HG02610 (cell line): Measurements from ENCODE around the gene LHX5.
"Not testable (repeated sequence)": the region's sequence is repeated elsewhere in the genome, so short reads cannot be mapped to it uniquely, and the experiment has no call there.

Source experiments
- ATAC-seq: cut with Tn5 transposase; IDR thresholded peaks from one replicate; pipeline ENCODE4 v1.9.1; 2021; ENCODE audit warnings: mild to moderate bottlenecking, moderate library complexity; ENCODE audit not compliant: unreplicated experiment

The LHX5 gene

DNA sequence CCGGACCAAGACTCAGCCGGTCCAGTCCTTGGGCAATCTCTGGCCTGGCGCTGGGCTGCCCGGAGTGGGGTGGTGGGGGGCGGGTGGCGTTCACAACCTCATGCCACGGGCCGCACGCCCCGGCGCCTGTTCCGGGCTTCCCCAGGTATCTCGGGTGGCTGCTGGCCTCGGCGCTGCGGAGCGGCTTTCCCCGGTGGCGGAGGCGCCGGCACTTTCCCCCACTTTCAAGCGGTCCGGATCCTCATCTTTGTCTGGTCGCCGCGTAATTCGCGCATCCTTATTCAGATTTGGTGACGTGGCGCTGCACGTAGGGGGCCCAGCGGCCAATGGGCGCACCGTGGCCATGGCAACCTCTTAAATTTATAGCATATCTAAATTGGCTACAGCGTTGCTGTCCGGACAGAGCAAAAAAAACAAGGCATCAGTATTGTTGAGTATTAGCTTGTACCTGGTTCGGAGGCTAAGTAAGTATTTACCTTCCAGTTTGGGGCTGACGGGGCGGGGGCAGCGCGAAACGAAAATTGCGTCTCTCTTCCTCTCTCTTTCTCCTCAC lies at the start of gene LHX5:
Gene LHX5 (minus strand): TSS at position 253 of the 553 bp plus-strand sequence. CDS start 373 bp downstream, outside the sequence.
- no peak for ATAC-seq

- ATAC-seq = no peak
Observed at GRCh38 chr12:113519464-113520307, 48.0 kb upstream of the LHX5 start.

DNA sequence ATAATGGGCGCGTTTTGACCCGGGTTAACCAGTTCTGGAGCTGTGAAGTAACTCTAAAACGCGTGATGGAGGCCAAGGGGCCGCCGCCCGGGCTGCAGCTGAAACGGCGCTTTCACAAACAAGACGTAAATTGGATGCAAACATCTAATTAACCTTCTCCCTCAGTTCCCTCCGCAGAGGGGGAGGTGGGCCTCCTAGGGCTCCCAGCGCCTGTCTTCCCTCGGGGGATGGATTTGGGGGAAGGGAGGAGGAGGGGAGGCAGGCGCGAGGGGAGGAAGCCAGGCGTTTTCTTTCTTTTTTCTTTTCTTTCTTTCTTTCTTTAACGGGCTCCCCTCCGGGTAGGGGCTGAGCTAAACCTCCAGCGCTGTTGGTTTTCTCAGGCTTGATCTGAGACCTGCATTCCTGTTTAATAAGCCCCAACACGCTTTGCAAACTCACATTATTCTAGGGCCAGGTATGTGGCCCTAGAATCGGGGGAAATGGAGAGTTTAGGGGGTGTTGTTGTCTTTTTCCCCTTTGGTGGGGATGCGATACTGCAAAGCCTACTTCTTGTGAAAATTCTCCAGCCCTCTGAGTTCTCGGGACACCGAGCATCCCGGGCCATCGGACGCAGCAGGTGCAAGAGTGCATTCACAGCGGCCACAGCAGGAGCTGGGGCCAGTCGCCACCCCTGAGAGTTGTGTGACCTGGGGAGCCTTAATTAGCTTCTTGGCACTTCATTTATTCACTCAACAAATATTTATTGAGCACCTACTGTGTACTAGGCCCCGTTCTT lies 43.6 kb upstream of the LHX5 start:
- no peak for ATAC-seq

DNA sequence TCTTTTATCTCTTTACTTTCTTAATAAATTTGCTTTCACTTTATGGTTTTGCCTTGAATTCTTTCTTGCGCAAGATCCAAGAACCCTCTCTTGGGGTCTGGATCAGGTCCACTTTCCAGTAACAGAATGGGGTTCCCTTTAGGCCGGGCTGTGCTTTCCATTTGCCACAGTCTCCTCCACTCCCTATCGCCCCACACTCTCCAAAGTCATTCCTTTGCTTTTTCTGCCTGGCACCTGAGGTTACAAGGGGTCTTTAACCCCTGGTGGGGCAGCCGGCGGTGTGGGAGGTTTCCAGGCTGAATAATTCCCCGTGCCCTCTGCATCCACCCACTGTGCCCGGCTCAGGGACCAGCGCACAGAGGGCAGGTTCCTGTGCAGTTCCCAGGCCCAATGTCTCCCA lies 42.9 kb upstream of the LHX5 start:
- ATAC-seq = no peak

DNA sequence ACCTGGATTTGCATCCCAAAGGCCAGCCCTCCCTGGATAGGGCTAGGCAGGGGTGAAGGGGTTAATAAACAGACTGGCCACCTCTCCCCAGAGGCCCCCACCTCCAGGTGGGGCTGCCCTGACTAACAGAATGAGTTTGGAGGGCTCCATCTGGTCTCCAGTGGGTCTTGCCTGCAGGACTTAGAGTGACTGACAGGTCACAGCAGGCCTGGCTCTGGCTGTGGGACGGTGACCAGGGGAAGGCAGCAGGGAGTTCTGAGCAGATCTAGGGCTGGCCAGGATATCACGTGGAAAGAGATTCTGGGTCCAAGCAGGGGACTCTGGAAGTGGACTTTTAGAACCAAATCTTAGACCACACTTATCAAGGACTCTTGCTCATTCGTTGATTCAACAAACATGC lies 40.9 kb upstream of the LHX5 start:
- ATAC-seq = no peak

GRCh38 chr12:113506867-113507266 lies 35.2 kb upstream of the LHX5 start:
- no peak for ATAC-seq

- ATAC-seq = no peak
Observed at GRCh38 chr12:113505941-113506340, 34.3 kb upstream of the LHX5 start.

- no peak for ATAC-seq
Observed at GRCh38 chr12:113504917-113505316, 33.2 kb upstream of the LHX5 start.

DNA sequence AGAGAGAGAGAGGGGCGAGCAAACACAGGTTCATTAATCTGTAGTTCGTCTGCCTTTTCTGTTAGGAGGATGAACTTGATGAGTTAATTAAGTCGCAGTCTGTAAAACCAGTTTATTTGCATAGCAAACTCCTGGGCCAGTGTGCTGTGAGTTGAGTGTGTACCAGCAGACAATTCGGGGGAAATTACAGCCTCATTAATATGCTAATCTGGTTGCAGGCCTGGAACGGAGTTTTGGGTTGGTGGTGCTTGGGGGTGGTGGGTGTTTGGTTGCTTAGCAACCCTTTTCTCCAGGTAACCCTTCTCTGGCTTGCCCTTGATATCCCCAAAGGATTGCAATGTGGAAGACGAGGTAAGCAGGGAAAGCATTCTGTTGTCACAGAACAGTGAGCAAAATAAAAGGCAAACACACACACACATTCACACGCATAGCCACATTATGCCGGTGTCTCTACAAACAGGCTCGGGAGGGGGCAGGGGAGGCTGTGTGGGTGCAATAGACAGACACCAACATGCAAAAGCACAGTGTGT lies 29.2 kb upstream of the LHX5 start:
- ATAC-seq = no peak

GRCh38 chr12:113500306-113500675 lies 28.6 kb upstream of the LHX5 start:
- ATAC-seq = no peak

GRCh38 chr12:113498490-113498889 lies 26.8 kb upstream of the LHX5 start:
- ATAC-seq = no peak

DNA sequence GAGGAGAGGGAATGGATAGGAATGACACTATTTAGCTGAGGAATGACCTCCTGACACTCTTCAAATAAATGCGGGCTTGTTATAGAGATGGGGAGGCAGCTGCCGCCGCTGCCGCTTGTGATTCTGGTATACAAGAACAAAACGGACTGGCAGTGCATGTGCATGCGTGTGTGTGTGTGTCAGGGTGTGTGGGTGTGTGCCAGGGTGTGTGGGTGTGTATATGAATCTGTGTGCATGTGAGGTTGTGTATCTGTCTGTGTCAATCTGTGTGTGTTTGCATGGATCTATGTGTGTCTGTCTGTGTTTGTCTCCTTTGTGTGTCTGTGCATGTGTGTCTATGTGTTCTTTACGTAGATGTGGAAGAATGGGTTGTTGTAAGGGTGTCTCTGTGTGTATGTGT lies 26.0 kb upstream of the LHX5 start:
- ATAC-seq = no peak

DNA sequence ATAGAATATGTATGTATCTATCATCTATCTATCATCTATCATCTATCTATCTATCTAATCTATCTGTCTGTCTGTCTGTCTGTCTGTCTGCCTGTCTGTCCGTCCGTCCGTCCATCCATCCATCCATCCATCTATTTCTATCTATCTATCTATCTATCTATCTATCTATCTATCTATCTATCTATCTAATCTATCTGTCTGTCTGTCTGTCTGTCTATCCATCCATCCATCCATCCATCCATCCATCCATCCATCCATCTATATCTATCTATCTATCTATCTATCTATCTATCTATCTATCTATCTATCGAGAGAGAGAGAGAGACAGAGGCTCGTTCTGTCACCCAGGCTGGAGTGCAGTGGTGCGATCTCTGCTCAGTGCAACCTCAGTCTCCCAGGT lies 24.3 kb upstream of the LHX5 start:
- not testable (repeated sequence) for ATAC-seq

DNA sequence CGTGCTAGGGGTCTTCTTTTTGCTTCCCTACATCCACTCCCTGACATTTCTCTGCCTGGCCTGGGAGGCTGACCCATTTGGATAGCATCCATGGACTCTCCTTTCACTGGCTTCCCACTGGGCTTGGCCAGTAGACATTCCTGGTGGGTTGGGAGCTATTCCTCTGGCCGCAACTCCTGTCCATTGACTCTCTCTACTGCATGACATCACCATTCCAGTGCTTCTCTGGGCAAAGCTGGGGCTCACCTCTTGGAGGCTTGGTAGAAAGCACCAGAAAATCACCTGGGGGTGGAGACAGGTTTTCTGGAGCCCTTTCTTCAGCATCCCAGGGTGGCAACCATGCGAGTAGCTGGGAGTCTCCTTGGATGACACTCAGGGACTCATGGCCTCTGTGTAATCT lies 16.7 kb upstream of the LHX5 start:
- ATAC-seq = no peak

GRCh38 chr12:113486722-113487121 lies 15.1 kb upstream of the LHX5 start:
- no peak for ATAC-seq

DNA sequence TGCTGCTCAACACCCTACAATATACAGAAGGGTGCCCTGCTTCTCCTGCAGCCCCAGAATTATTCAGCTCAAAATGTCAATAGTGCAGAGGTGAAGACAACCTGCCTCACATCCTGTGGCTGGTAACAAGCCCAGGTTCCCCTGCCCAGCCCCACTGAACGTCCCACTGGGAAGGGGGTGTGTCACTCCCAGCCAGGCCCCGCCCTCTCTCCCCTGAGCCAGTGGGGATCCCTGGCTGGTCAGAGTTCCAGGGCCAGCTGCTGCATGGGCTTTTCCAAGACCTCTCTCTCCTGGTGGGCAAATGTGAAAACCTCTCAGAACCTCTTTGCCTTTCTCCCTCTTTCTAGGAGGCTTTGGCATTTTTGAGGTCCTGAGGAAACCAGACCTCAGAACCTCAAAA lies 13.7 kb upstream of the LHX5 start:
- ATAC-seq = no peak

- no peak for ATAC-seq
Observed at GRCh38 chr12:113482334-113482733, 10.7 kb upstream of the LHX5 start.

DNA sequence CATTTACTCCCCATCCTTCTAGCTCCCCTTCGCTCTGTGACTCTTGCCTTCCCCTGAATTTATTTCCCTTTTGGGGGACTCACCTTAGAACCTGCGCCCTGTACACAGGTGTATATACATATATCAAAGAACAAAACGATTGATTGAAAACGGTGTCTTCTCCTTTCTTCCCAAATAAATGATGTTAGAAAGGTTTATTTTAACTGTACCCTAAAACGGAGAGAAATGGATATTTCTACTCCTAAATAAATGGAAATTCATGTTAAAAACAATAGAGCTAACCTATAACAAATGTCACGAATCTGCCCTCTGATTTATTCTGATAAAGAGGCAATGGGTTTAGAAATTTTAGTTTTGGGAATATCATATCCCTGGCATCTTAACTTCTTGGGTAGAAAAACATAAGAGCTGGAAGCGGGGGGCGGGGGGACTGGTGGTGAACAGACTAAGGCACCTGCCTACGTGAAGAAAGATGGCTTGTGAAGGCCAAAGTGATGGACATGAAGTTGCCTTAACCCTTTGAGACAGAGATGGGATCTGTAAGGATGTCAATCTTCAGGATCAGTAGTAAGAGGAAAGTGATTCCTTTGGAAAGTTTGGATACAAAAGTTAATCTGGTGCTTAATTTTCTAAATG lies 8.8 kb upstream of the LHX5 start:
- ATAC-seq = no peak

DNA sequence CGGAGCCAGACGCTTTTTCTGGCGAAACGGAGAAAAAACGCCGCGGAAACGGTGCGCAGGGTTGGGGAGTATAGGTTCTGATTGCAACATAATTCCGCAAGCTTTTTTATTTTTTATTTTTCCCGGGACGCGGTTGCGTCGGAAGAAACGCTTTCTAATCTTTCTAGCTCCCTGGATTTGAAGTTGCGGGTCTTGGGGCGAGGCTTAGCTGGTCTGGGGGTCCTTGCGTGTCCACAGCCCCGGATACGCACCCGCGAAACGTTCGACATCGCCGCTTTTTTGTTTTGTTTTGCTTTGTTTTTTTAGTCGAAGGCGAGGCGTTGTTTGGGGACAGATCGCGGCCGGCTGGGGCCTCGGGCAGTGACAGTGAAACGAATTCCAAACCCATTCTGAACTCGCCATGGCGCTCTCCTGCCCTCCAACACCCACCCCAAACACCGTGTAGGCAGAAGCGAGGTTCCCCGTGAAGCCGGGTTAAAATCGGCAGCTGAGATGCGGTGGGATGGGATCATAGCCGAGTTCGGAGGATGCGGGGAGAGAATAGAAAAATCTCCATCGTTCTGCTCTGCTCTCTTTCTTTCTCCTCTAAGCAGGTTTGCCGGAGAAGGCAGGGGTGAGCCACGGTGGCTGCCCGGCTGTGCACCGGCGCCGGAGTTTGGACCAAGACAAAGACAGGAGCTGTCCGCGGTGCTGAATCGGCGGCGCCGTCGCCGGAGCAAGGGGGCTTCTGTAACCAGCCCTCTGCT lies 8.1 kb upstream of the LHX5 start:
- ATAC-seq = no peak

GRCh38 chr12:113479216-113479589 lies 7.5 kb upstream of the LHX5 start:
- ATAC-seq = no peak
